IMR-90 (cell line): ENCODE measurements around the gene ATF1. TPM values are rescaled to one million over a fixed set of nuclear protein-coding genes. Genes with fewer than 3 reads are reported as not detected.
A peak's percentile ranks its signal among the peaks of the same experiment; 100 is the strongest.

Source experiments
- ATAC-seq: fragments of 200-7000 bp; cut with Tn5 transposase; 2 replicates; pipeline ENCODE4 v1.9.1; 2020; ENCODE audit warnings: low read depth, mild to moderate bottlenecking, moderate library complexity
- BruUV-seq: library from RNA; stranded (reverse); fragments of 400-500 nt; replicated peaks from 2 replicates; lab custom pipeline; 2021; lab: Mats Ljungman, UMichigan
- CTCF ChIA-PET: fragments of 300-600 bp; formaldehyde crosslinking; extraction: SDS; loops from one replicate; lab custom pipeline; 2021; ENCODE audit warnings: antibody characterized with exemption; lab: Yijun Ruan, JAX
- POLR2A ChIA-PET: fragments of 300-600 bp; sonication (Branson Sonifier 250); formaldehyde crosslinking; loops from one replicate; lab custom pipeline; 2022; ENCODE audit warnings: antibody characterized with exemption; ENCODE audit not compliant: unreplicated experiment; lab: Charles Lee
- DNase-seq: peaks from one replicate; pipeline ENCODE4 v3.0.0; 2013
- H2AFZ ChIP-seq: replicated peaks from 2 replicates; pipeline ENCODE3; 2013; ENCODE audit warnings: low read length, mild to moderate bottlenecking; ENCODE audit not compliant: poor library complexity
- H2AK5ac ChIP-seq: 2 replicates; pipeline ENCODE4 v1.6.1; 2013; ENCODE audit warnings: low read depth, low read length, inconsistent platforms
- H2AK9ac ChIP-seq: replicated peaks from 2 replicates; pipeline ENCODE3; 2013; ENCODE audit warnings: mild to moderate bottlenecking, low read depth, low read length, moderate library complexity; ENCODE audit not compliant: poor library complexity
- H2BK120ac ChIP-seq: 2 replicates; pipeline ENCODE4 v1.6.1; 2013; ENCODE audit warnings: low read depth, low read length, inconsistent platforms
- H2BK15ac ChIP-seq: 3 replicates; pipeline ENCODE4 v1.6.1; 2013; ENCODE audit warnings: low read depth, low read length, inconsistent platforms
- H2BK20ac ChIP-seq: 2 replicates; pipeline ENCODE4 v1.6.1; 2013; ENCODE audit warnings: low read depth, mild to moderate bottlenecking, inconsistent platforms, low read length, moderate library complexity
- H2BK5ac ChIP-seq: 2 replicates; pipeline ENCODE4 v1.6.1; 2013; ENCODE audit warnings: mild to moderate bottlenecking, low read depth, low read length, inconsistent platforms; ENCODE audit not compliant: poor library complexity, severe bottlenecking
- H3K14ac ChIP-seq: replicated peaks from 2 replicates; pipeline ENCODE4 v1.6.1; 2013; ENCODE audit warnings: low read depth, low read length, inconsistent platforms
- H3K18ac ChIP-seq: 2 replicates; pipeline ENCODE4 v1.6.1; 2013; ENCODE audit warnings: low read depth, low read length, control low read depth
- H3K23ac ChIP-seq: 2 replicates; pipeline ENCODE4 v1.6.1; 2013; ENCODE audit warnings: low read depth, low read length, inconsistent platforms
- H3K27ac ChIP-seq: 2 replicates; pipeline ENCODE4 v1.5.1; 2013; ENCODE audit warnings: mild to moderate bottlenecking, control low read depth, low read length; ENCODE audit not compliant: insufficient read depth
- H3K27me3 ChIP-seq: 2 replicates; pipeline ENCODE4 v1.6.1; 2013; ENCODE audit warnings: low read length; ENCODE audit not compliant: control insufficient read depth, insufficient read depth
- H3K36me3 ChIP-seq: 2 replicates; pipeline ENCODE4 v1.6.1; 2013; ENCODE audit warnings: low read length, mixed read lengths; ENCODE audit not compliant: control insufficient read depth, insufficient read depth
- H3K4ac ChIP-seq: 2 replicates; pipeline ENCODE4 v1.6.1; 2013; ENCODE audit warnings: low read depth, low read length, inconsistent platforms
- H3K4me1 ChIP-seq: 2 replicates; pipeline ENCODE4 v1.6.1; 2013; ENCODE audit warnings: low read length, mixed read lengths; ENCODE audit not compliant: control insufficient read depth, insufficient read depth
- H3K4me2 ChIP-seq: 2 replicates; pipeline ENCODE4 v1.6.1; 2013; ENCODE audit warnings: low read depth, mild to moderate bottlenecking, control low read depth, low read length, moderate library complexity
- H3K4me3 ChIP-seq: 2 replicates; pipeline ENCODE4 v1.5.1; 2013; ENCODE audit warnings: low read depth, mild to moderate bottlenecking, control low read depth, low read length, moderate library complexity; ENCODE audit not compliant: insufficient read depth
- H3K56ac ChIP-seq: 2 replicates; pipeline ENCODE4 v1.6.1; 2013; ENCODE audit warnings: low read length, inconsistent platforms; ENCODE audit not compliant: insufficient read depth; ENCODE audit errors: extremely low read depth
- H3K79me1 ChIP-seq, 2 experiments: 2 replicates each; pipeline ENCODE4 v1.6.1; 2013; ENCODE audit warnings: low read length in 2 of 2, inconsistent platforms in 1 of 2, low read depth in 1 of 2
- H3K9ac ChIP-seq: 2 replicates; pipeline ENCODE4 v1.6.1; 2013; ENCODE audit warnings: low read depth, low read length, control low read depth
- H3K9me1 ChIP-seq: 2 replicates; pipeline ENCODE4 v1.6.1; 2013; ENCODE audit warnings: low read length, inconsistent platforms; ENCODE audit not compliant: insufficient read depth
- H3K9me3 ChIP-seq: 2 replicates; pipeline ENCODE4 v1.6.1; 2013; ENCODE audit warnings: low read length; ENCODE audit not compliant: control insufficient read depth, insufficient read depth
- H4K20me1 ChIP-seq: 2 replicates; pipeline ENCODE4 v1.6.1; 2013; ENCODE audit warnings: low read length, inconsistent platforms; ENCODE audit not compliant: insufficient read depth
- H4K5ac ChIP-seq: 2 replicates; pipeline ENCODE4 v1.6.1; 2013; ENCODE audit warnings: mild to moderate bottlenecking, low read depth, low read length, control low read depth
- H4K8ac ChIP-seq, 2 experiments: 2 replicates each; pipeline ENCODE4 v1.6.1; 2013; ENCODE audit warnings: low read depth in 2 of 2, low read length in 2 of 2, control low read depth in 1 of 2, inconsistent platforms in 1 of 2
- H4K91ac ChIP-seq: 2 replicates; pipeline ENCODE4 v1.6.1; 2013; ENCODE audit warnings: low read depth, low read length, inconsistent platforms; ENCODE audit not compliant: insufficient read depth
- FOS ChIP-seq: fragments of 150-350 bp; IDR thresholded peaks from 2 replicates; pipeline ENCODE4 v1.6.1; 2016; ENCODE audit warnings: low read depth, low read length
- MXI1 ChIP-seq: IDR thresholded peaks from 2 replicates; pipeline ENCODE4 v1.6.1; 2012; ENCODE audit warnings: low read depth, mild to moderate bottlenecking, low read length, moderate library complexity, borderline replicate concordance
- POLR2A ChIP-seq: IDR thresholded peaks from 2 replicates; pipeline ENCODE4 v1.6.1; 2012; ENCODE audit warnings: mild to moderate bottlenecking, low read depth, low read length
- WGBS, 2 experiments: methylation state at CpG; one replicate each; pipeline versions ENCODE4 v1.1.5 to v1.1.7; 2013; ENCODE audit warnings: missing lambda C conversion rate in 2 of 2; ENCODE audit not compliant: insufficient read length in 1 of 2; ENCODE audit errors: extremely low coverage in 2 of 2; 5-methylcytosine and 5-hydroxymethylcytosine counted together
- dilution Hi-C: fragments of 300-500 bp; cut with HindIII; formaldehyde crosslinking; loops from one replicate; pipeline ENCODE4 v1.14.3; 2018; ENCODE audit warnings: low sequenced_read_pairs; ENCODE audit not compliant: unreplicated experiment
- in situ Hi-C: fragments of 300-500 bp; cut with MboI; formaldehyde crosslinking; loops from 3 replicates; pipeline ENCODE4 v1.14.3; 2019; ENCODE audit warnings: low sequenced_read_pairs, inconsistent platforms, mixed read lengths
- intact Hi-C: fragments of 100-400 bp; cut with micrococcal nuclease; formaldehyde crosslinking; loops from 2 replicates; pipeline ENCODE4 v1.10.0; 2022
- polyA plus RNA-seq, 3 experiments: library from polyadenylated mRNA; depleted of rRNA; stranded (reverse); fragments of >200 nt; gene quantifications; 2 replicates each; pipeline ENCODE4 v1.2.3, GENCODE V29; 2012; ENCODE audit warnings: low replicate concordance in 1 of 3
- total RNA-seq: library from RNA; depleted of rRNA; stranded (reverse); fragments of >200 nt; gene quantifications from 2 replicates; pipeline ENCODE4 v1.2.3, GENCODE V29; 2012
- TF ChIP-seq, protein P1 (sequence below): fragments of 150-350 bp; IDR thresholded peaks from 2 replicates; pipeline ENCODE4 v1.6.1; 2017; ENCODE audit warnings: mild to moderate bottlenecking, antibody characterized with exemption, low read length, low read depth
- TF ChIP-seq, protein P2 (sequence below): conservative IDR thresholded peaks from 2 replicates; pipeline ENCODE4 v1.5.1; 2012; ENCODE audit warnings: mild to moderate bottlenecking, low read depth, low read length, improper control_type of control experiment

The ATF1 gene
- total and polyA plus RNA-seq, 2 of the 4 experiments (the other 2 are of a cell fraction) = 20.6 to 24.0 TPM

- Histone ChIP-seq H2BK120ac (no peak overlapping the region), H3K36me3 (peaks cover 28% of the 10 kb centered on the region), H4K8ac (no peak overlapping the region), H4K5ac (no peak overlapping the region), H3K79me1 (no peaks in the 10 kb centered on the region), H2AK5ac (no peak overlapping the region), H4K20me1 (no peaks in the 10 kb centered on the region), H3K27ac (no peak overlapping the region), H3K23ac (no peak overlapping the region), H2AK9ac (no peak overlapping the region), H2BK5ac (no peak overlapping the region), H3K9ac (no peak overlapping the region), H2BK15ac (no peak overlapping the region), H3K9me1 (peaks cover 3% of the 10 kb centered on the region; the same call in 1 of the 2 replicates), H3K4ac (no peak overlapping the region), H3K14ac (no peak overlapping the region), H2AFZ (no peak overlapping the region), H3K56ac (no peak overlapping the region), H3K4me1 (peaks cover 2% of the 10 kb centered on the region; the same call in 1 of the 2 replicates), H2BK20ac (no peak overlapping the region), H3K4me2 (no peak overlapping the region), H3K27me3 (no peaks in the 10 kb centered on the region), H3K9me3 (no peaks in the 10 kb centered on the region), H3K18ac (no peak overlapping the region), H3K4me3 (no peak overlapping the region), H4K91ac (no peak overlapping the region)
- in situ Hi-C loops (no loop called here), intact Hi-C loops (no loop called here), dilution Hi-C loops (no loop called here)
- POLR2A ChIA-PET = no interaction called here
- CTCF ChIA-PET = no interaction called here
- peak; percentile 80; the same call in 1 of the 2 replicates for ATAC-seq
- WGBS, 2 experiments = 100% methylated on average over 2 of the region's 3 CpGs; no CpG with 5 or more reads in 1 of the 2 experiments
- no TSS peak for BruUV-seq
- TF ChIP-seq, protein P1, sequence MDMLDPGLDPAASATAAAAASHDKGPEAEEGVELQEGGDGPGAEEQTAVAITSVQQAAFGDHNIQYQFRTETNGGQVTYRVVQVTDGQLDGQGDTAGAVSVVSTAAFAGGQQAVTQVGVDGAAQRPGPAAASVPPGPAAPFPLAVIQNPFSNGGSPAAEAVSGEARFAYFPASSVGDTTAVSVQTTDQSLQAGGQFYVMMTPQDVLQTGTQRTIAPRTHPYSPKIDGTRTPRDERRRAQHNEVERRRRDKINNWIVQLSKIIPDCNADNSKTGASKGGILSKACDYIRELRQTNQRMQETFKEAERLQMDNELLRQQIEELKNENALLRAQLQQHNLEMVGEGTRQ = no peak
- TF ChIP-seq POLR2A (no peak), FOS (no peak), MXI1 (0 out of 2 replicates have a peak, but pooled peaks have one; percentile 18)
- TF ChIP-seq, protein P2, sequence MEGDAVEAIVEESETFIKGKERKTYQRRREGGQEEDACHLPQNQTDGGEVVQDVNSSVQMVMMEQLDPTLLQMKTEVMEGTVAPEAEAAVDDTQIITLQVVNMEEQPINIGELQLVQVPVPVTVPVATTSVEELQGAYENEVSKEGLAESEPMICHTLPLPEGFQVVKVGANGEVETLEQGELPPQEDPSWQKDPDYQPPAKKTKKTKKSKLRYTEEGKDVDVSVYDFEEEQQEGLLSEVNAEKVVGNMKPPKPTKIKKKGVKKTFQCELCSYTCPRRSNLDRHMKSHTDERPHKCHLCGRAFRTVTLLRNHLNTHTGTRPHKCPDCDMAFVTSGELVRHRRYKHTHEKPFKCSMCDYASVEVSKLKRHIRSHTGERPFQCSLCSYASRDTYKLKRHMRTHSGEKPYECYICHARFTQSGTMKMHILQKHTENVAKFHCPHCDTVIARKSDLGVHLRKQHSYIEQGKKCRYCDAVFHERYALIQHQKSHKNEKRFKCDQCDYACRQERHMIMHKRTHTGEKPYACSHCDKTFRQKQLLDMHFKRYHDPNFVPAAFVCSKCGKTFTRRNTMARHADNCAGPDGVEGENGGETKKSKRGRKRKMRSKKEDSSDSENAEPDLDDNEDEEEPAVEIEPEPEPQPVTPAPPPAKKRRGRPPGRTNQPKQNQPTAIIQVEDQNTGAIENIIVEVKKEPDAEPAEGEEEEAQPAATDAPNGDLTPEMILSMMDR = 0 out of 2 replicates have a peak, but pooled peaks have one; percentile 2
- DNase-seq = peak; percentile 50
Measured at GRCh38 chr12:50720085-50720484, 43.8 kb upstream of the ATF1 start.
